ENCODE results near the gene OR6C70. TPM values are rescaled to one million over a fixed set of nuclear protein-coding genes. Genes with fewer than 3 reads are reported as not detected.
"Not testable (repeated sequence)": the region's sequence is repeated elsewhere in the genome, so short reads cannot be mapped to it uniquely, and the experiment has no call there.

OR6C70 gene
- total RNA-seq: not detected

- DNase-seq (no peak), ATAC-seq (no peak)
- H3K4me1 Mint-ChIP-seq: no peaks in the 10 kb centered on the region
- H3K9me3 Mint-ChIP-seq (ENCODE audit: low read depth): no peaks in the 10 kb centered on the region
- H3K27me3 Mint-ChIP-seq: peaks cover 19% of the 10 kb centered on the region
- H3K27ac Mint-ChIP-seq: no peak within 1 kb of the TSS
- no peak within 1 kb of the TSS for H3K4me3 Mint-ChIP-seq
- H3K36me3 Mint-ChIP-seq: no peaks in the 10 kb centered on the region
- CTCF ChIA-PET: no interaction called here
Observed at GRCh38 chr12:55470088-55470829, at the start of gene OR6C70. Gene OR6C70, minus strand, starts transcription at chr12:55470138. Its CDS starts 0 bp downstream, at chr12:55470138.

- Mint-ChIP-seq H3K36me3 (no peaks in the 10 kb centered on the region), H3K4me3 (no peak overlapping the region), H3K27me3 (peaks cover 2% of the 10 kb centered on the region), H3K27ac (no peak overlapping the region), H3K4me1 (no peaks in the 10 kb centered on the region), H3K9me3 (ENCODE audit: low read depth) (no peaks in the 10 kb centered on the region)
- ATAC-seq (no peak), DNase-seq (no peak)
- CTCF ChIA-PET: no interaction called here
Observed at GRCh38 chr12:55516391-55516790, 46.5 kb upstream of the OR6C70 start.

GRCh38 chr12:55515696-55516095 lies 45.8 kb upstream of the OR6C70 start:
- ATAC-seq: no peak
- Mint-ChIP-seq H3K27ac (no peak overlapping the region), H3K4me1 (no peaks in the 10 kb centered on the region), H3K4me3 (no peak overlapping the region), H3K36me3 (no peaks in the 10 kb centered on the region), H3K27me3 (peaks cover 2% of the 10 kb centered on the region), H3K9me3 (ENCODE audit: low read depth) (no peaks in the 10 kb centered on the region)
- CTCF ChIA-PET: no interaction called here
- DNase-seq: no peak

GRCh38 chr12:55501601-55502000 lies 31.7 kb upstream of the OR6C70 start:
- H3K4me3 Mint-ChIP-seq: no peak overlapping the region
- ATAC-seq (no peak), DNase-seq (no peak)
- no peak overlapping the region for H3K27ac Mint-ChIP-seq
- no peaks in the 10 kb centered on the region for H3K4me1 Mint-ChIP-seq
- H3K36me3 Mint-ChIP-seq: no peaks in the 10 kb centered on the region
- CTCF ChIA-PET: no interaction called here
- no peaks in the 10 kb centered on the region for H3K9me3 Mint-ChIP-seq (ENCODE audit: low read depth)
- H3K27me3 Mint-ChIP-seq: peaks cover under 1% of the 10 kb centered on the region

- no peak overlapping the region for H3K4me3 Mint-ChIP-seq
- no peaks in the 10 kb centered on the region for H3K36me3 Mint-ChIP-seq
Observed at GRCh38 chr12:55499810-55500252, 29.9 kb upstream of the OR6C70 start.

DNA sequence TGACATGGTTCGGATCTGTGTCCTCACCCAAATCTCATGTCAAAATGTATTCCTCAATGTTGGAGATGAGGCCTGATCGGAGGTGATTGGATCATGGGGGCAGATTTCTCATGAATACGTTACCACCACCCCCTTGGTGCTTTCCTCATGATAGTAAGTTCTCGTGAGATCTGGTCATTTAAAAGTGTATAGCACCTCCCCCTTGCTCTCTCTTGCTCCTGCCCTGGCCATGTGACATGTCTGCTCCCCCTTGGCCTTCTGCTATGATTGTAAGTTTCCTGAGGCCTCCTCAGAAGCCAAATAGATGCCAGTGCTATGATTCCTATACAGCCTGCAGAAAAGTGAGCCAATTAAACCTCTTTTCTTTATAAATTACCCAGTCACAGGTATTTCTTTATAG lies 29.3 kb upstream of the OR6C70 start:
- Mint-ChIP-seq H3K27me3 (peaks cover 14% of the 10 kb centered on the region), H3K27ac (no peak overlapping the region), H3K9me3 (ENCODE audit: low read depth) (no peaks in the 10 kb centered on the region), H3K4me1 (no peaks in the 10 kb centered on the region), H3K36me3 (no peaks in the 10 kb centered on the region), H3K4me3 (no peak overlapping the region)
- CTCF ChIA-PET: no interaction called here
- ATAC-seq (no peak), DNase-seq (no peak)

More at GRCh38 chr12:55499810-55500252, 29.9 kb upstream of the OR6C70 start:
- Mint-ChIP-seq H3K4me1 (no peaks in the 10 kb centered on the region), H3K27ac (no peak overlapping the region), H3K27me3 (peaks cover 14% of the 10 kb centered on the region), H3K9me3 (ENCODE audit: low read depth) (no peaks in the 10 kb centered on the region)
- CTCF ChIA-PET: interaction anchor here (0.6 kb wide), 1 partner anchor 1202 kb away, joined by 4 read pairs; no protein-coding TSS in a partner anchor
- DNase-seq (no peak), ATAC-seq (no peak)

GRCh38 chr12:55495490-55495889 lies 25.6 kb upstream of the OR6C70 start:
- H3K4me1 Mint-ChIP-seq: no peaks in the 10 kb centered on the region
- DNase-seq: no peak
- ATAC-seq: no peak
- H3K9me3 Mint-ChIP-seq (ENCODE audit: low read depth): no peaks in the 10 kb centered on the region
- H3K4me3 Mint-ChIP-seq: no peak overlapping the region
- H3K27me3 Mint-ChIP-seq: peaks cover 14% of the 10 kb centered on the region
- CTCF ChIA-PET: no interaction called here
- no peaks in the 10 kb centered on the region for H3K36me3 Mint-ChIP-seq
- no peak overlapping the region for H3K27ac Mint-ChIP-seq

DNA sequence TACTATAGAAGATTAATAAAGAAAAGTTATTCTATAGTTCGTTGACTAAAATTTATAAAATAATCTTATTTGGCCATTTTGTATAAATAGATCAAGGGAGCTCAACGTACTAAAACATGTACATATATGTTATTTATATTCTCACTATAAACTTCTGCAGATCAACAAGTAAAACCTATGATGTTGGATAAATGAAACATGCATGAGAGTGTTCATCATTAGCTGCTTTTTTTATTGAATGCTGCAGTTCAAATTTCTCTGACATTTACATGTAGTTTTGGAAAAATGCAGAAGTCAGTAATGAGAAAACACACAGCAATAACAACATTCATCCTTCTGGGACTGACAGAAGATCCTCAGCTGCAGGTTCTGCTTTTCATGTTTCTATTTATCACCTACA lies 22.1 kb upstream of the OR6C70 start, which contains the start of gene OR6C68:
Gene OR6C68 (plus strand): TSS at position 301 of the 400 bp plus-strand sequence. CDS start 0 bp downstream, at position 301.
- Mint-ChIP-seq H3K27ac (no peak within 1 kb of the TSS), H3K9me3 (ENCODE audit: low read depth) (no peaks in the 10 kb centered on the region), H3K4me1 (no peaks in the 10 kb centered on the region), H3K4me3 (no peak within 1 kb of the TSS), H3K27me3 (peaks cover 14% of the 10 kb centered on the region), H3K36me3 (no peaks in the 10 kb centered on the region)
- DNase-seq (no peak), ATAC-seq (no peak)
- CTCF ChIA-PET: no interaction called here

DNA sequence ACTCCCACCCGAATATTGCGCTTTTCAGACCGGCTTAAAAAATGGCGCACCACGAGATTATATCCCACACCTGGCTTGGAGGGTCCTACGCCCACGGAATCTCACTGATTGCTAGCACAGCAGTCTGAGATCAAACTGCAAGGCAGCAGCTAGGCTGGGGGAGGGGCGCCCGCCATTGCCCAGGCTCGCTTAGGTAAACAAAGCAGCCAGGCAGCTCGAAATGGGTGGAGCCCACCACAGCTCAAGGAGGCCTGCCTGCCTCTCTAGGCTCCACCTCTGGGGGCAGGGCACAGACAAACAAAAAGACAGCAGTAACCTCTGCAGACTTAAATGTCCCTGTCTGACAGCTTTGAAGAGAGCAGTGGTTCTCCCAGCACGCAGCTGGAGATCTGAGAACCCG lies 14.3 kb upstream of the OR6C70 start:
- DNase-seq; H3K9me3 Mint-ChIP-seq (ENCODE audit: low read depth); CTCF ChIA-PET; H3K27ac Mint-ChIP-seq; H3K36me3 Mint-ChIP-seq; H3K4me1 Mint-ChIP-seq; ATAC-seq; H3K4me3 Mint-ChIP-seq; H3K27me3 Mint-ChIP-seq: not testable (repeated sequence)

- H3K9me3 Mint-ChIP-seq (ENCODE audit: low read depth); H3K4me1 Mint-ChIP-seq; CTCF ChIA-PET; ATAC-seq; DNase-seq; H3K27ac Mint-ChIP-seq; H3K4me3 Mint-ChIP-seq; H3K36me3 Mint-ChIP-seq; H3K27me3 Mint-ChIP-seq: not testable (repeated sequence)
Observed at GRCh38 chr12:55479136-55479535, 9.2 kb upstream of the OR6C70 start.

DNA sequence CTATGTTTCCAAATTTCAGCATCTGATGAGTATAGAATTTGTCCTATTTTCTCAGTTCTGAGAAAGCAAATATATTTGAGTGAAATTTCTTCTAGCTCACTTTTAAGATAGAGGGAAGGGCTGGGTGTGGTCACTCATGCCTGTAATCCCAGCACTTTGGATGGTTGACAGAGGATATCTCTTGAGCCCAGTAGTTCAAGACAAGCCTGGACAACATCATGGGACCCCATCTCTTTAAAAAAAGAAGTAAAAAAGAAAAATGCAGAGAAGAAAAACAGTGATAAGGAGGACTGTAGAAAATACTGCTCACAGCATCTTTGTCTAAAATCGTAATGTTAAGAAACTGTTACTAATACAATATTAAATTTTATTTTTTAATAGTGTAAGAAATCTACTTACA lies 2.3 kb upstream of the OR6C70 start:
- Mint-ChIP-seq H3K27me3 (peaks cover 20% of the 10 kb centered on the region), H3K4me1 (no peaks in the 10 kb centered on the region), H3K9me3 (ENCODE audit: low read depth) (no peaks in the 10 kb centered on the region), H3K36me3 (no peaks in the 10 kb centered on the region), H3K4me3 (no peak overlapping the region), H3K27ac (no peak overlapping the region)
- DNase-seq (no peak), ATAC-seq (no peak)
- CTCF ChIA-PET: no interaction called here

DNA sequence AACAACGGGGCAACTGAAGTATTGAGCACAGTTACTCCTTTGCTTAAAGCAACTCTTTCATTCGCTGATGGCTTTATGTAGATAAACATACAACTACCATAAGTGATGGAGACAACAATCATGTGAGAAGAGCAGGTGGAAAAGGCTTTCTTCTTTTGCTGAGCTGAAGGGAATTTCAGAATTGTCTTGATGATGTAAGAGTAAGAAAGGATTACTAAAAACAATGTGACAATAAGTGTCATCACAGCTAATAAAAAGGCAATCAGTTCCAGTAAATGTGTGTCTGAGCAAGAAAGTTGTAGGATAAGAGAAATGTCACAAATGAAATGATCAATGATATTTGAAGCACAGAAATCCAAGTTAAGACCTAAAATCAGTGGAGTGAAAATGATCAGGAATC lies 647 bp downstream of the OR6C70 start:
- CTCF ChIA-PET: no interaction called here
- no peak for DNase-seq
- Mint-ChIP-seq H3K27ac (no peak overlapping the region), H3K4me3 (no peak overlapping the region), H3K36me3 (no peaks in the 10 kb centered on the region), H3K27me3 (peaks cover 19% of the 10 kb centered on the region), H3K4me1 (no peaks in the 10 kb centered on the region), H3K9me3 (ENCODE audit: low read depth) (no peaks in the 10 kb centered on the region)
- ATAC-seq: no peak

DNA sequence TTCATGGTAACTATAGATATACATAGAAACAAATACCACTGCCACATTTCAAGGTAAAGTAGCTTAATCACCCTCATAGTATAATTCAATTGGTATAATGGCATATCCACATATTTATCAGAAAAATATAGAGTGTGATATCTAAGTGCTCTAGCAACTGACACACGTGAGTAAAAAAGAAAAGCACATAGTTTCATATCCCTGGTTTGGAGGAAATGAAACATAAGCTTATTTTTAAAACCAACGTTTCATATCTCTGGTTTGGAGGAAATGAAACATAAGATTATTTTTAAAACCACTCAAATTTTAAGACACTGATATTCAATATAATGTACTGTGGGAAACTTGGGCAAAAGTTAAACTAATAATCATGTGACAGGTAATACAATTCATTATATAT lies 2.1 kb downstream of the OR6C70 start:
- Mint-ChIP-seq H3K9me3 (ENCODE audit: low read depth) (no peaks in the 10 kb centered on the region), H3K4me3 (no peak overlapping the region), H3K36me3 (no peaks in the 10 kb centered on the region), H3K27me3 (peaks cover 14% of the 10 kb centered on the region), H3K27ac (no peak overlapping the region), H3K4me1 (no peaks in the 10 kb centered on the region)
- ATAC-seq (no peak), DNase-seq (no peak)
- CTCF ChIA-PET: no interaction called here

- H3K9me3 Mint-ChIP-seq (ENCODE audit: low read depth); H3K4me3 Mint-ChIP-seq; ATAC-seq; H3K36me3 Mint-ChIP-seq; DNase-seq; H3K4me1 Mint-ChIP-seq; H3K27ac Mint-ChIP-seq; CTCF ChIA-PET: not testable (repeated sequence)
- peaks cover 13% of the 10 kb centered on the region for H3K27me3 Mint-ChIP-seq
Observed at GRCh38 chr12:55464926-55465325, 5.0 kb downstream of the OR6C70 start.

Measured in activated CD8-positive, alpha-beta memory T cell treated with anti-CD3 and anti-CD28 coated beads, Interleukin-2, amount 10 ng/mL, durations not matched to agents 7 days and 5 days (primary cell).